KMS-11 (cell line): Measurements from ENCODE around the gene CNTN1.
A peak's percentile ranks its signal among the peaks of the same experiment; 100 is the strongest.

Experiments used
- H2AFZ ChIP-seq: fragments of 200-600 bp; sonication (generic); 2 replicates; pipeline ENCODE4 v1.6.1; 2016; ENCODE audit warnings: antibody characterized with exemption, mixed run types, low read depth
- H3K27ac ChIP-seq: fragments of 200-600 bp; sonication (generic); 2 replicates; pipeline ENCODE4 v1.6.1; 2016; ENCODE audit warnings: mild to moderate bottlenecking, mixed run types
- H3K27me3 ChIP-seq: fragments of 200-600 bp; sonication (generic); 2 replicates; pipeline ENCODE4 v1.6.1; 2017; ENCODE audit warnings: mild to moderate bottlenecking, low read depth, mixed run types, moderate library complexity; ENCODE audit not compliant: insufficient read depth
- H3K36me3 ChIP-seq: fragments of 200-600 bp; sonication (generic); 2 replicates; pipeline ENCODE4 v1.6.1; 2017; ENCODE audit warnings: mild to moderate bottlenecking, mixed run types; ENCODE audit not compliant: insufficient read depth
- H3K4me1 ChIP-seq: fragments of 200-600 bp; sonication (generic); 2 replicates; pipeline ENCODE4 v1.6.1; 2016; ENCODE audit warnings: mild to moderate bottlenecking, low read depth, mixed run types; ENCODE audit not compliant: poor library complexity, severe bottlenecking
- H3K4me2 ChIP-seq: fragments of 200-600 bp; sonication (generic); 2 replicates; pipeline ENCODE4 v1.7.0; 2016; ENCODE audit warnings: mild to moderate bottlenecking, mixed run types
- H3K4me3 ChIP-seq: fragments of 200-600 bp; sonication (generic); IDR thresholded peaks from 2 replicates; pipeline ENCODE4 v1.6.1; 2017; ENCODE audit warnings: low read depth, low read length, mixed read lengths; ENCODE audit not compliant: insufficient read depth
- H3K79me2 ChIP-seq: fragments of 200-600 bp; sonication (generic); 2 replicates; pipeline ENCODE4 v1.6.1; 2016; ENCODE audit warnings: low read depth, mixed run types; ENCODE audit not compliant: insufficient read depth
- H3K9ac ChIP-seq: fragments of 200-600 bp; sonication (generic); 2 replicates; pipeline ENCODE4 v1.6.1; 2016; ENCODE audit warnings: mild to moderate bottlenecking, mixed run types
- H4K20me1 ChIP-seq: fragments of 200-600 bp; sonication (generic); 2 replicates; pipeline ENCODE4 v1.6.1; 2016; ENCODE audit warnings: mild to moderate bottlenecking, mixed run types; ENCODE audit not compliant: insufficient read depth
- CTCF ChIP-seq: fragments of 200-600 bp; sonication (generic); conservative IDR thresholded peaks from 2 replicates; pipeline ENCODE4 v1.6.1; 2017; ENCODE audit warnings: low read depth, mild to moderate bottlenecking, antibody characterized with exemption, low read length, moderate library complexity, mixed read lengths

Gene CNTN1

GRCh38 chr12:40745386-40745785, 53.1 kb downstream of the CNTN1 start:
- Histone ChIP-seq H3K27ac (no peak overlapping the region), H2AFZ (no peak overlapping the region)

GRCh38 chr12:40749863-40750262, 57.6 kb downstream of the CNTN1 start:
- no peaks in the 10 kb centered on the region for H3K79me2 ChIP-seq
- H3K4me2 ChIP-seq = no peak overlapping the region
- no peak overlapping the region for H3K27ac ChIP-seq
- no peaks in the 10 kb centered on the region for H4K20me1 ChIP-seq
- H3K4me3 ChIP-seq = no peak overlapping the region
- no peak for TF ChIP-seq CTCF
- no peaks in the 10 kb centered on the region for H3K27me3 ChIP-seq
- no peaks in the 10 kb centered on the region for H3K36me3 ChIP-seq
- H3K9ac ChIP-seq = no peak overlapping the region
- no peaks in the 10 kb centered on the region for H3K4me1 ChIP-seq
- H2AFZ ChIP-seq = no peak overlapping the region

More at GRCh38 chr12:40745386-40745785, 53.1 kb downstream of the CNTN1 start:
- no peaks in the 10 kb centered on the region for H3K27me3 ChIP-seq
- no peaks in the 10 kb centered on the region for H3K36me3 ChIP-seq
- no peaks in the 10 kb centered on the region for H4K20me1 ChIP-seq
- no peaks in the 10 kb centered on the region for H3K79me2 ChIP-seq
- no peaks in the 10 kb centered on the region for H3K4me1 ChIP-seq
- no peak overlapping the region for H3K4me3 ChIP-seq
- TF ChIP-seq CTCF = peak; percentile 53
- no peak overlapping the region for H3K9ac ChIP-seq
- no peak overlapping the region for H3K4me2 ChIP-seq

- no peak overlapping the region for H2AFZ ChIP-seq
- no peaks in the 10 kb centered on the region for H3K4me1 ChIP-seq
- no peak overlapping the region for H3K27ac ChIP-seq
- no peak for TF ChIP-seq CTCF
- H3K4me3 ChIP-seq = no peak overlapping the region
- no peaks in the 10 kb centered on the region for H3K27me3 ChIP-seq
- no peaks in the 10 kb centered on the region for H3K79me2 ChIP-seq
- no peak overlapping the region for H3K9ac ChIP-seq
- H4K20me1 ChIP-seq = no peaks in the 10 kb centered on the region
- H3K4me2 ChIP-seq = no peak overlapping the region
- H3K36me3 ChIP-seq = no peaks in the 10 kb centered on the region
Observed at GRCh38 chr12:40752011-40752410, 59.8 kb downstream of the CNTN1 start.

GRCh38 chr12:40760821-40761220, 68.6 kb downstream of the CNTN1 start:
- peak overlapping the region; percentile 27; the same call in 1 of the 2 replicates for H3K9ac ChIP-seq
- H3K27ac ChIP-seq = peak overlapping the region; percentile 66; the same call in 1 of the 2 replicates

More at GRCh38 chr12:40760821-40761220, 68.6 kb downstream of the CNTN1 start:
- Histone ChIP-seq H3K4me3 (no peak overlapping the region), H3K4me2 (peak overlapping the region; percentile 72), H3K4me1 (peaks cover 53% of the 10 kb centered on the region), H3K36me3 (no peaks in the 10 kb centered on the region), H3K79me2 (no peaks in the 10 kb centered on the region), H4K20me1 (no peaks in the 10 kb centered on the region), H3K27me3 (no peaks in the 10 kb centered on the region), H2AFZ (peak overlapping the region; percentile 5; the same call in 1 of the 2 replicates)
- no peak for TF ChIP-seq CTCF
